GM19397 (cell line): Measurements from ENCODE around the gene SMYD5.

ENCODE experiments used
- ATAC-seq: cut with Tn5 transposase; IDR thresholded peaks from one replicate; pipeline ENCODE4 v1.9.1; 2021; ENCODE audit warnings: mild to moderate bottlenecking, moderate library complexity; ENCODE audit not compliant: unreplicated experiment

Gene SMYD5

DNA sequence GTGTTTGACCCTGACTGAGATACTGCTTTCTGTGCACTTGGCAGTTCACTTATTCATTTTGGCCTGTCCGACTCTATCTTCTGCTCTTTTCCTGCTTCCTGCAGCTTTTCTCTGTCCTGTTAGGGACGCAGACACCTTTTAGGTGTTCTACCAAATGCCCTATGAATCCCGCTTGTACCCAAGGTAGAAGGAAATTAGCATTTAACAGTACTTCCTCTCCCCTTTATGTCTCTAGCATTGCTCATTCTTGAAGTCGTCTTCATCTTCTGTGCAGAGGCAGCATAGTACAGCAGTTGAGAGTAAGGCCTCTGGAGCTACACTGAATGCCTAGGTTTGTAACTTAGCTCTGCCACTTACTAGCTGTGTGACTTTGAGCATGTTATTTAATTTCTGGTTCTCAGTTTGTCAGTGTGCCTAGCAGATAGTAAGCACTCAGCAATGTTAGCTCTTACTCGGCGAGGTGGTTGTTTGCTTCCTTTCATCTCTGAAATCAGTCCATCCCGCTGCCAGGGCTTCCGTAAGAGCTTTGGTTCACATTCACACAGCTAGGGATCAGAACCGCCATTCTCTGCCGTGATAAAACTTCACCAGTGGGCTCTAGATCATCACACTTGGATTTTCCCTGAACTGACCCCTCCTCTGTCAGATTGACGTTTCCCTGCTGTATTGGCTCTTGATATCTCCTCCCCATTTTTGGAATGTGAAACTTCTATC is 21.4 kb downstream of the SMYD5 start:
- no peak for ATAC-seq

- ATAC-seq = no peak
Measured at GRCh38 chr2:73237168-73237567, 23.1 kb downstream of the SMYD5 start.

GRCh38 chr2:73238149-73238548 is 24.1 kb downstream of the SMYD5 start:
- ATAC-seq = no peak

DNA sequence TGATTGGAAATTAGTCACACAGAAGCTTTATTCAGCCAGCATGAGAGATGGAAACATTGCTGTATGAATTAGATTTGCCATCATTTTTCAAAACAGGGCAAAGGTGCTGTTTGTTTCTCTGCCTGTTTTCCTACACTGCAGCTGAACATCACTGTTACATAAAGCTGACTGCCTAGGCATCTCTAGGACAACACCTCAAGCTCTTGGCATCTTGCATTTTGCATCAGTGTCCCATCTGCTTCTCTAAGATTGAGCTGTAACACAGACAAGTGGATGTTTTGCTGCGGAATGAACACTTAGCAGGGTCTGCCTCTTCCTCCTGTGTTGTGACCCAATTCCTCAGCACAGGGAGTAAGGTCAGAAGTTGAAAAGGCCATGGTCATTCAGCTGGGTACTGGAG is 24.9 kb downstream of the SMYD5 start:
- no peak for ATAC-seq

DNA sequence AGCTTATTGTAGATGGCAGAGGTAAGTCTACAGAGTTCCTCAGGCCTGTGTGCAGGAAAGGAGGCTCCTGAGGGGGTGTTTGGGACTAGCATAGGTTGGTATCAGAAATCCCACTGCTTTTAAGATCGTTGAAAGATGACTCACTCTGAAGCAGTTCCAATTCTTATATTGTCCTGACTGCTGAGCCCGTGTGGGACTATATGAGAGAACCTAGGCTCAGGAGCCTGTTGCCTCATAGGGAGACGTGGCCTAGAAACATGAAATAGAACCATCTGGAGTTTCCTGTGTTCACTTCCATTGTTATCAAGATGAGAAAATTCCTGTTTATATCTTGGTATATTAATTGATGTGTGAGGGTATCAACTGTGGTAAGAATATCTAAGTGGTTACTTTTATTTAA is 25.7 kb downstream of the SMYD5 start:
- ATAC-seq = no peak

GRCh38 chr2:73243884-73244570 is 30.0 kb downstream of the SMYD5 start:
- no peak for ATAC-seq

DNA sequence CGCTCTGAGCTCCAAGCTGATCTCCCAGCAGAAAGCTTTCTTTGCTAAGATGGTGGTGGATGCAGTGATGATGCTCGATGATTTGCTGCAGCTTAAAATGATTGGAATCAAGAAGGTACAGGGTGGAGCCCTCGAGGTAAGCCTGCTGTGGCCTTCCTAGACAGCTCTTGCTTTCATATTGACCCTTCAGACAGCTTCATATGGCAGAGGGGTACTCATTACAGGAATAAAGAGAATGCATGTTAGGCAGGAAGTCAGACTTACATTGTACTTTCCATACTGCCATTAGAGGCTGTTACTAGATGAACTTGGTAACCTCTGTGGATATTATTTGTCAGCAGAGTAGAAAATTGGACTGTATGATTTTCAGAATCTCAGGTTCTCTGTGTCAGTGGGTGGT is 30.5 kb downstream of the SMYD5 start:
- no peak for ATAC-seq

DNA sequence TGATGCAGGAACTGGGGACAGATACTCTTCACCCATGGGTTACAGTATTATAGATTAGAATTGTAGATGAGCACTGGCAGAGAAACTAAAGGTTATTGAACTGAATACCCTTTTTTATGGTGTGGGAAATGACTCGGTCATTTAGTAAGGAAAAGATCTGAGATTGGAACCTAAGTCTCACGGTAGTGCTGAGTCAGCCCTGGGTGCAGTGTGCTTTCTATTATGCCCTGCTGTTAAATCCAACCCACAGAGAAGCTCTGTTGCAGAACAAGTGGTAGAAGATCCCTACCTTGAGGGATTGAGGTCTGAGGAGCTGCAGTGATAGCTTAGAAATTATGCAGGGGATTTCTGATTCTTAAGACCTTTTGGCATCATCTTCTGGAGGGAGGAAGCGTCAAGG is 32.8 kb downstream of the SMYD5 start:
- ATAC-seq = no peak

DNA sequence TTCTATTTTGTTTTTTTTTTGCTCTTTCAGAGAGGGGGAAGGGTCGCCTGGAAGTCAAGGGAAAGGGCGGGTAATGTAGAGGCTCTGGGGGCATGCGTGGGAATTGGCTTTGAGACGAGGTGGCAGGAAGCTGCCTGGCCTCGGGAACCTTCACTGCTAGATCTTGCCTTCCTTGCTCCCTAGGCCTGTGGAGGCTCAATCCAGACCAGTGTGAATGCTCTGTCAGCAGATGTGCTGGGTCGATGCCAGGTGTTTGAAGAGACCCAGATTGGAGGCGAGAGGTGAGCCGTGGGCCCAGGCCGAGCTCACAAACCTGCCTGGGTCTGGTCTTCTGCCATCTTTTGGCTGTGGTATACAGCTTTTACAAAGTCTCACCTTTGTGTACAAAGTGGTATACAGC is 35.6 kb downstream of the SMYD5 start:
- no peak for ATAC-seq

DNA sequence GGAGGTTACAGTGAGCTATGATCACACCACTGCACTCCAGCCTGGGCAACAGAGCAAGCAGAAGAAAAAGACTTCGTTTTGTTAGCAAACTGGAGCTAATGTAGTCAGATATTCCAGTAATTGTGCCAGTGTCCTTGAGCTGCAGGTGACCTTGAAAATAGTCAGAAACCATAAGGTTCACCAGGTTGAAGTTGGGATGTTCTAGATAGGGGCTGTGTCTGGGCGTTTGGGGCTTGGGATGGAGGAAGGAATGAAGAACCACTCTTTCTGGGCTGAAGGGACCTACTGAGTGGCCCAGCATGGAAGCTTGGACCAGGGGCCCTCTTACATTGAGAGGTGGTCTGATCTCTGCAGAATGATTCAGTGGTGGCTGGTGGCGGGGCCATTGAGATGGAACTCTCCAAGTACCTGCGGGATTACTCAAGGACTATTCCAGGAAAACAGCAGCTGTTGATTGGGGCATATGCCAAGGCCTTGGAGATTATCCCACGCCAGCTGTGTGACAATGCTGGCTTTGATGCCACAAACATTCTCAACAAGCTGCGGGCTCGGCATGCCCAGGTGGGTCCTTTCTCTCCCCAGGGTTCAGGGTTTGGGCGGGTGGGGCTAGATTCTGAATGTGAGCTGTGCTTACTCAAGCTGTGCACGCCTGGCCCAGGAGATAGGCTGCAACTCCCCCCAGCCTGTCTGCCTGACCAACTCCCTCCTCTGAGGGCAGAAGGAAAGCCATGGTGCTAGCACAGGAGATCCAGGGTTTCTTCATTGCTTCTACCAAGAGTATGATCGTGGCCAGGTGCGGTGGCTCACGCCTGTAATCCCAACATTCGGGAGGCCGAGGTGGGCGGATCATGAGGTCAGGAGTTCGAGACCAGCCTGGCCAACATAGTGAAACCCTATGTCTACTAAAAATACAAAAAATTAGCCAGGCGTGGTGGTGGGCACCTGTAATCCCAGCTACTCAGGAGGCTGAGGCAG is 37.1 kb downstream of the SMYD5 start:
- ATAC-seq = no peak

- ATAC-seq = no peak
Measured at GRCh38 chr2:73252238-73253027, 38.4 kb downstream of the SMYD5 start.

DNA sequence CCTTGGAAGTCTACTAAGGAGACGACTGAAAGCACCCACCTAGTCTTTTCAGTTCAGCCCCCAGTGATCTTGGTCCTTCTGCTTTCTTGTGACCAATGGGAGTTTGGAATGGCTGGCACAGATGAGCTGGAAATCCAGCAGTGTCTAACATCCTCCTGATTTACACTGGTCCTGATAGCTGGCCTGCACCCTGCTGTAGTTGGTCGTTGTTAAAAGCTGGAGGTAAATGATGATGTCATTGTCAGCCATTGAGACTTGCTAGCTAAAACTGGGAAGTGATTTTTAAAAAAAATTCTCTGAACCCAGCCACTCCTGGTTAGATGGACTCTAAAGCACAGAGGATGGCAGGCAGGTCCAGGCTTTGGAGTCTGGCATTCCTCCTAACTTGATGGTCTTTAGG is 39.4 kb downstream of the SMYD5 start:
- no peak for ATAC-seq

DNA sequence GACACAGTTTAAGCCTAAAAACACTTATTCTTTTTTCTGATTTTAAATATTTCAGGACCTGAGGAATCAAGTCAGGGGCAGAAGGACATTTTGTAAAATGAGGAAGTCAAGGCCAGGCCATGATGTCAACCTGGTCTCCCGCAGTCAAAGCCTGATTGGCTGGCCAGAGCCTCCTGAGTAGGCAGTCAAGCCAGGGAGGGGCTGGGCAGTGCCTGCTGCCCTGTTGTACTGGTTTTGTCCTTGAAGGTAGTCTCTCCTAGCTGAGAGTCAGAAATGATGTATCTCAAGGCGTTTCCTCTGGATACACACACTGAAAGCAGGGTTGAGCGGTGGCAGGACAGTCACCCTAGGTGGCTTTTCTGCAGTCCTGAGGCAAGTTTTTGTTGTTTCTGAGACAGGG is 39.9 kb downstream of the SMYD5 start:
- ATAC-seq = no peak

- ATAC-seq = no peak
Measured at GRCh38 chr2:73254343-73255006, 40.4 kb downstream of the SMYD5 start.

DNA sequence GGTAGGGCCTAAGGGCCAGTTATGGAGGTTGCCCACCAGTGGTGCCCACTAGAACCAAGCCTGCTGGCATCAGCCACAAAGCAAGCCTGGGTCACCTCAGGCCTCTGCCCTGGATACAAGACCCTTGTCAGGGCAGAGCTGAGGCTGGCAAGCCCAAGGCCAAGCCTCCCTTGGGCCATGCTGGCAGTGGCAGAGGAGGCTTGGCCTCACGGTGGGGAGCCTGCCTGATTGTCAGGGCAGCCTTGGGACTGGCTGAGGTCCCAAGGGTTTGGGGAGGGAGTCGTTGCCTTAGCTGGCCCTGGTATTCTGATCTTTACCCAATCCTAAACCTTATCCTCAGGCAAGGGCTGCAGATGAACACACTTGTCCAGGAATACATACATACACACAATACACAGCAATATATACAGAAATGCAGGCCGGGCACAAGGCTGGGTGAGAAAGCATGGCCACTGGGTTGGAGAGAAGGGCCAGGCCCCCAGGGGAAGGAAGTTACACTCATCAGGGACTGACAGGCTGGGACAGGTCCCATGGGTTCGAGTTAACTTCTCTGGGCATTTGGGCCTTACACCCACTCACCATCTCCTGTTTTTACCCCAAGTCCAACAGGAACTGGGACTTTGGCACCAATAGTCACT is 41.1 kb downstream of the SMYD5 start:
- ATAC-seq = no peak

DNA sequence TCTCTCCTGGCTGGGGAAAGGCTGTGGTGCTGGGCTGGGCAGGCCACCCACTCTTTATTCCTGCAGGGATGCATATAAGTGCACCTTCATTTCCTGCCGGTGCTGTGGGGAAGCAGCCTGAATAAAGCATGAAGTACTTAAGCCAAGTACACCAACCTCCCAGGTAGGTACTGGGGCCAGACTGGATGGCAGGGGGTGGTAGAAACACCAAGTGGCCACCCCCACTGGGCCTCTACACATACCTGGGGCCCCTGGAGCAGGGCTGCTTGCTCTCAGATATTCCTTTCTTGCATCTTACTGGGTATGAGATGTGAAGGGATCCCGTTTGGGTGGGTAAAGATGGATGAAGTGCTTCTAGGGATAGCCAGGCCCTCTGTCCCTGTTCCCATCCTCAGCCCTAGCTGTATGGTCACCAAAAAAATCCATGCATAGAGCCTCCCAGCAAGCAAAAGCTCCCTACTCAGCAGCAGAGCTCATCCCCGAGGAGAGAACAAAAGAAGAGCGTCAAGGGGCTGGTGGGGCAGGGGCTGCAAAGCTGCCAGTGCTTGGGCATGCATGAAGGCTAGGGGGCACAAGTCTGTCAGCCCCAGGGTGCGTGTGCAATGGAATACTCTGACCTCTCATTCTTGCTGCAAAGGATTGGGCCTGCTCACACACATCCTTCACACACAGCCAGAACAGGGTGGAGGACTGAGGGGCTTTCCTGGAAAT is 42.0 kb downstream of the SMYD5 start:
- ATAC-seq = no peak

DNA sequence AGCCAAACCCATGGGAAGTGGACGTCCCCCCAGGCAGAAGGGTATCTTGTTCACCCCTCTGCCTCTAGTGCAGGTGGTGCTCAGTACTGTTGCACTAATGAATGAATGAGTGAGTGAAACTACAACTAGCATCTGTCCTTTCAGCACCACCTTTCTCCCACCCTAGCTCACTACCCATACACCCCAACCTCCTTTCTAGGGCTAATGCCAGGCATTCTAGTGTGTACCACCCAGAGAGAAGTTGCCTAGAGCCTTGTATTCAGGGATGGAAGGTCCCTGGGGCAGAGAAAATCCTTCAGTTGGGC is 42.5 kb downstream of the SMYD5 start:
- ATAC-seq = no peak

GRCh38 chr2:73257021-73257420 is 43.0 kb downstream of the SMYD5 start:
- ATAC-seq = no peak

GRCh38 chr2:73257425-73258125 is 43.5 kb downstream of the SMYD5 start:
- ATAC-seq = no peak
